Breast epithelium (tissue), 4 donors: ENCODE results near the gene DNAJC10. TPM values are rescaled to one million over a fixed set of nuclear protein-coding genes. Genes with fewer than 3 reads are reported as not detected.

ENCODE experiments used
- DNase-seq, 2 donors: peaks; one replicate each; pipeline ENCODE4 v3.0.0-alpha.2; 2019; ENCODE audit warnings: low spot score in 2 of 2
- H3K27ac ChIP-seq, 2 donors: fragments of 200-600 bp; sonication (generic) in 1 of 2; one replicate each; pipeline ENCODE4 v1.5.1; 2016 to 2019; ENCODE audit warnings: mild to moderate bottlenecking in 1 of 2
- H3K27me3 ChIP-seq, 2 donors: fragments of 200-600 bp; sonication (generic) in 1 of 2; one replicate each; pipeline versions ENCODE4 v1.5.1 to v1.6.0; 2017 to 2019; ENCODE audit warnings: control low read depth in 1 of 2, mild to moderate bottlenecking in 1 of 2
- H3K36me3 ChIP-seq: fragments of 200-600 bp; one replicate; pipeline ENCODE4 v1.5.1; 2019
- H3K4me1 ChIP-seq, 2 donors: fragments of 200-600 bp; sonication (generic); one replicate each; pipeline ENCODE4 v1.5.1; 2016 to 2019; ENCODE audit warnings: control low read depth in 1 of 2
- H3K4me3 ChIP-seq, 3 donors: fragments of 200-600 bp; sonication (generic); 1 replicate in 2 of 3; 2 replicates in 1 of 3; pipeline ENCODE4 v1.5.1; 2016 to 2019; ENCODE audit warnings: mild to moderate bottlenecking in 3 of 3, moderate library complexity in 2 of 3
- H3K9me3 ChIP-seq, 2 donors: fragments of 200-600 bp; sonication (generic) in 1 of 2; one replicate each; pipeline ENCODE4 v1.5.1; 2016 to 2019; ENCODE audit warnings: control low read depth in 1 of 2
- POLR2A ChIP-seq: fragments of 450-650 bp; IDR thresholded peaks from one replicate; pipeline ENCODE4 v1.6.1; 2016; ENCODE audit warnings: antibody characterized with exemption, mild to moderate bottlenecking, moderate library complexity
- POLR2AphosphoS5 ChIP-seq, 3 donors: sonication (generic); formaldehyde crosslinking; IDR thresholded peaks; one replicate each; pipeline ENCODE4 v1.6.1; 2017; ENCODE audit warnings: antibody characterized with exemption in 3 of 3
- intact Hi-C: fragments of 100-400 bp; cut with DNase I; formaldehyde crosslinking; loops from one replicate; pipeline ENCODE4 v1.15.1; 2023; ENCODE audit warnings: low total_unique reads
- total RNA-seq, 3 donors: library from RNA; depleted of rRNA; stranded (reverse); fragments of >200 nt; gene quantifications; one replicate each; pipeline ENCODE4 v1.1.0, GENCODE V29; 2016
- TF ChIP-seq, protein P1 (sequence below), 3 donors: fragments of 450-650 bp; IDR thresholded peaks; one replicate each; pipeline ENCODE4 v1.5.1; 2016 to 2017; ENCODE audit warnings: antibody characterized with exemption in 3 of 3, mild to moderate bottlenecking in 3 of 3, moderate library complexity in 3 of 3

The DNAJC10 gene
- total RNA-seq, 3 donors from 2014 or later, result 41.8 to 57.5 (median 53.7) TPM

DNA sequence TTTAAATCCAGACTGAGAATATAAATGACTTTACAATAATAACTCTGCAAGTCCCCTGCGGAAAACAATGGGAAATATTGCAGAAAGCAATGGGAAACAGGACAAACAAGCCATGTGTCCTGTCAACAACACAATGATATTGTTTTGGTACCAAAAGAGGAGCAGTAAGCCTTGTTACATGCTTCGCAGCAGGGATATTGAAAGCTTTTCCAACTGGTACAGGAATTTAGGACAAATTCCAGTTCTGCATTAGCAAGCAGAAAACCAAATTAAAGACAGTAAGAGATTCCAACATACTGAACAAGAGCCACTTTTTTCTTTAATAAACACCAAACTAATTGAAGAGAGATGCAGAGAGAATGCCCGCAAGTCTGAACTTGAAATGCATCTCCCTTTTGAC lies 120.4 kb downstream of the DNAJC10 start:
- no peaks in the 10 kb centered on the region for H3K9me3 ChIP-seq

More for the DNA sequence above, 120.4 kb downstream of the DNAJC10 start:
- H3K4me1 ChIP-seq, result no peaks in the 10 kb centered on the region
- no peaks in the 10 kb centered on the region for H3K36me3 ChIP-seq
- intact Hi-C loops, result no loop called here
- no peaks in the 10 kb centered on the region for H3K27me3 ChIP-seq
- no peak overlapping the region for H3K27ac ChIP-seq
- no peak for DNase-seq
- no peak overlapping the region for H3K4me3 ChIP-seq
- TF ChIP-seq POLR2A (no peak), POLR2AphosphoS5 (IDR thresholded peaks at IDR 0.05) (no peak)
- TF ChIP-seq, protein P1, sequence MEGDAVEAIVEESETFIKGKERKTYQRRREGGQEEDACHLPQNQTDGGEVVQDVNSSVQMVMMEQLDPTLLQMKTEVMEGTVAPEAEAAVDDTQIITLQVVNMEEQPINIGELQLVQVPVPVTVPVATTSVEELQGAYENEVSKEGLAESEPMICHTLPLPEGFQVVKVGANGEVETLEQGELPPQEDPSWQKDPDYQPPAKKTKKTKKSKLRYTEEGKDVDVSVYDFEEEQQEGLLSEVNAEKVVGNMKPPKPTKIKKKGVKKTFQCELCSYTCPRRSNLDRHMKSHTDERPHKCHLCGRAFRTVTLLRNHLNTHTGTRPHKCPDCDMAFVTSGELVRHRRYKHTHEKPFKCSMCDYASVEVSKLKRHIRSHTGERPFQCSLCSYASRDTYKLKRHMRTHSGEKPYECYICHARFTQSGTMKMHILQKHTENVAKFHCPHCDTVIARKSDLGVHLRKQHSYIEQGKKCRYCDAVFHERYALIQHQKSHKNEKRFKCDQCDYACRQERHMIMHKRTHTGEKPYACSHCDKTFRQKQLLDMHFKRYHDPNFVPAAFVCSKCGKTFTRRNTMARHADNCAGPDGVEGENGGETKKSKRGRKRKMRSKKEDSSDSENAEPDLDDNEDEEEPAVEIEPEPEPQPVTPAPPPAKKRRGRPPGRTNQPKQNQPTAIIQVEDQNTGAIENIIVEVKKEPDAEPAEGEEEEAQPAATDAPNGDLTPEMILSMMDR (IDR thresholded peaks at IDR 0.05), result no peak

Other genes with a start within 250 kb of the DNAJC10 start
- 10 to 100 TPM in 1 of 3 donors, 1 to 10 TPM in 2; 1.8 to 12.0 (median 2.9) TPM for gene FRZB, start 150.4 kb downstream of the DNAJC10 start, total RNA-seq